ENCODE measurements around the gene RHOV.
A peak's percentile ranks its signal among the peaks of the same experiment; 100 is the strongest.
"Not testable (repeated sequence)": the region's sequence is repeated elsewhere in the genome, so short reads cannot be mapped to it uniquely, and the experiment has no call there.

RHOV gene

GRCh38 chr15:40872791-40873693 lies 992 bp downstream of the RHOV start:
- Histone ChIP-seq H3K4me1 (ENCODE audit: control insufficient read depth in 1 of 2, insufficient read depth in 2 of 2, low read length in 2 of 2) (peaks cover 12 to 17% of the 10 kb centered on the region in 2 donors), H3K9ac (ENCODE audit: low read depth in 1 of 2, low read length in 2 of 2) (no peak overlapping the region), H3K27ac (ENCODE audit: low read depth, low read length) (no peak overlapping the region), H3K4me3 (ENCODE audit: low read depth in 1 of 2, low read length in 2 of 2) (peak overlapping the region; percentile 61 to 62), H3K27me3 (ENCODE audit: control insufficient read depth in 1 of 2, insufficient read depth in 2 of 2, low read length in 2 of 2) (no peaks in the 10 kb centered on the region), H3K36me3 (ENCODE audit: control insufficient read depth in 1 of 2, insufficient read depth in 2 of 2, low read length in 2 of 2) (no peaks in the 10 kb centered on the region), H3K9me3 (ENCODE audit: control insufficient read depth in 1 of 2, low read length in 2 of 2) (no peaks in the 10 kb centered on the region)

GRCh38 chr15:40871749-40872617 lies 2.1 kb downstream of the RHOV start:
- H3K4me1 ChIP-seq (ENCODE audit: control insufficient read depth in 1 of 2, insufficient read depth in 2 of 2, low read length in 2 of 2): peaks cover 12 to 17% of the 10 kb centered on the region in 2 donors
- no peak overlapping the region for H3K9ac ChIP-seq (ENCODE audit: low read depth in 1 of 2, low read length in 2 of 2)
- H3K27ac ChIP-seq (ENCODE audit: low read depth, low read length): no peak overlapping the region
- H3K4me3 ChIP-seq (ENCODE audit: low read depth in 1 of 2, low read length in 2 of 2): no peak overlapping the region
- H3K27me3 ChIP-seq (ENCODE audit: control insufficient read depth in 1 of 2, insufficient read depth in 2 of 2, low read length in 2 of 2): no peaks in the 10 kb centered on the region
- no peaks in the 10 kb centered on the region for H3K9me3 ChIP-seq (ENCODE audit: control insufficient read depth in 1 of 2, low read length in 2 of 2)
- no peaks in the 10 kb centered on the region for H3K36me3 ChIP-seq (ENCODE audit: control insufficient read depth in 1 of 2, insufficient read depth in 2 of 2, low read length in 2 of 2)

GRCh38 chr15:40870716-40871115 lies 3.3 kb downstream of the RHOV start:
- peaks cover 12 to 22% of the 10 kb centered on the region in 2 donors for H3K4me1 ChIP-seq (ENCODE audit: control insufficient read depth in 1 of 2, insufficient read depth in 2 of 2, low read length in 2 of 2)

GRCh38 chr15:40869686-40870085 lies 4.3 kb downstream of the RHOV start:
- Histone ChIP-seq H3K9ac (ENCODE audit: low read depth in 1 of 2, low read length in 2 of 2) (no peak overlapping the region), H3K27me3 (ENCODE audit: control insufficient read depth in 1 of 2, insufficient read depth in 2 of 2, low read length in 2 of 2) (no peaks in the 10 kb centered on the region), H3K36me3 (ENCODE audit: control insufficient read depth in 1 of 2, insufficient read depth in 2 of 2, low read length in 2 of 2) (no peaks in the 10 kb centered on the region), H3K4me3 (ENCODE audit: low read depth in 1 of 2, low read length in 2 of 2) (no peak overlapping the region), H3K4me1 (ENCODE audit: control insufficient read depth in 1 of 2, insufficient read depth in 2 of 2, low read length in 2 of 2) (peaks cover 12 to 23% of the 10 kb centered on the region in 2 donors), H3K27ac (ENCODE audit: low read depth, low read length) (no peak overlapping the region), H3K9me3 (ENCODE audit: control insufficient read depth in 1 of 2, low read length in 2 of 2) (no peaks in the 10 kb centered on the region)

More at GRCh38 chr15:40870716-40871115, 3.3 kb downstream of the RHOV start:
- H3K36me3 ChIP-seq (ENCODE audit: control insufficient read depth in 1 of 2, insufficient read depth in 2 of 2, low read length in 2 of 2): no peaks in the 10 kb centered on the region
- no peak overlapping the region for H3K27ac ChIP-seq (ENCODE audit: low read depth, low read length)
- H3K27me3 ChIP-seq (ENCODE audit: control insufficient read depth in 1 of 2, insufficient read depth in 2 of 2, low read length in 2 of 2): no peaks in the 10 kb centered on the region
- H3K4me3 ChIP-seq (ENCODE audit: low read depth in 1 of 2, low read length in 2 of 2): no peak overlapping the region
- H3K9ac ChIP-seq (ENCODE audit: low read depth in 1 of 2, low read length in 2 of 2): no peak overlapping the region
- no peaks in the 10 kb centered on the region for H3K9me3 ChIP-seq (ENCODE audit: control insufficient read depth in 1 of 2, low read length in 2 of 2)

- Histone ChIP-seq H3K27ac (ENCODE audit: low read depth, low read length) (no peak overlapping the region), H3K27me3 (ENCODE audit: control insufficient read depth in 1 of 2, insufficient read depth in 2 of 2, low read length in 2 of 2) (no peaks in the 10 kb centered on the region), H3K36me3 (ENCODE audit: control insufficient read depth in 1 of 2, insufficient read depth in 2 of 2, low read length in 2 of 2) (no peaks in the 10 kb centered on the region), H3K9me3 (ENCODE audit: control insufficient read depth in 1 of 2, low read length in 2 of 2) (no peaks in the 10 kb centered on the region), H3K4me1 (ENCODE audit: control insufficient read depth in 1 of 2, insufficient read depth in 2 of 2, low read length in 2 of 2) (peaks cover 13 to 25% of the 10 kb centered on the region in 2 donors), H3K9ac (ENCODE audit: low read depth in 1 of 2, low read length in 2 of 2) (no peak overlapping the region), H3K4me3 (ENCODE audit: low read depth in 1 of 2, low read length in 2 of 2) (no peak overlapping the region)
Measured at GRCh38 chr15:40867199-40867598, 6.8 kb downstream of the RHOV start.

- Histone ChIP-seq H3K9ac (ENCODE audit: low read depth in 1 of 2, low read length in 2 of 2) (peak overlapping the region in 1 of 2 donors; percentile 18), H3K36me3 (ENCODE audit: control insufficient read depth in 1 of 2, insufficient read depth in 2 of 2, low read length in 2 of 2) (peaks cover 0 to 2% of the 10 kb centered on the region in 2 donors), H3K9me3 (ENCODE audit: control insufficient read depth in 1 of 2, low read length in 2 of 2) (no peaks in the 10 kb centered on the region), H3K4me1 (ENCODE audit: control insufficient read depth in 1 of 2, insufficient read depth in 2 of 2, low read length in 2 of 2) (peaks cover 17 to 35% of the 10 kb centered on the region in 2 donors), H3K4me3 (ENCODE audit: low read depth in 1 of 2, low read length in 2 of 2) (no peak overlapping the region), H3K27me3 (ENCODE audit: control insufficient read depth in 1 of 2, insufficient read depth in 2 of 2, low read length in 2 of 2) (no peaks in the 10 kb centered on the region), H3K27ac (ENCODE audit: low read depth, low read length) (no peak overlapping the region)
Measured at GRCh38 chr15:40863660-40864270, 10.3 kb downstream of the RHOV start.

GRCh38 chr15:40861147-40861546 lies 12.9 kb downstream of the RHOV start:
- not testable (repeated sequence) for H3K27ac ChIP-seq (ENCODE audit: low read depth, low read length); H3K9ac ChIP-seq (ENCODE audit: low read depth in 1 of 2, low read length in 2 of 2); H3K27me3 ChIP-seq (ENCODE audit: control insufficient read depth in 1 of 2, insufficient read depth in 2 of 2, low read length in 2 of 2); H3K9me3 ChIP-seq (ENCODE audit: control insufficient read depth in 1 of 2, low read length in 2 of 2); H3K4me3 ChIP-seq (ENCODE audit: low read depth in 1 of 2, low read length in 2 of 2)
- Histone ChIP-seq H3K4me1 (ENCODE audit: control insufficient read depth in 1 of 2, insufficient read depth in 2 of 2, low read length in 2 of 2) (peaks cover 32 to 48% of the 10 kb centered on the region in 2 donors), H3K36me3 (ENCODE audit: control insufficient read depth in 1 of 2, insufficient read depth in 2 of 2, low read length in 2 of 2) (peaks cover 4 to 16% of the 10 kb centered on the region in 2 donors)

GRCh38 chr15:40859206-40859851 lies 14.7 kb downstream of the RHOV start:
- peaks cover 13 to 34% of the 10 kb centered on the region in 2 donors for H3K36me3 ChIP-seq (ENCODE audit: control insufficient read depth in 1 of 2, insufficient read depth in 2 of 2, low read length in 2 of 2)
- no peak overlapping the region for H3K27ac ChIP-seq (ENCODE audit: low read depth, low read length)
- peaks cover 29 to 40% of the 10 kb centered on the region in 2 donors for H3K4me1 ChIP-seq (ENCODE audit: control insufficient read depth in 1 of 2, insufficient read depth in 2 of 2, low read length in 2 of 2)
- H3K4me3 ChIP-seq (ENCODE audit: low read depth in 1 of 2, low read length in 2 of 2): peak overlapping the region in 1 of 2 donors; percentile 4
- no peaks in the 10 kb centered on the region for H3K27me3 ChIP-seq (ENCODE audit: control insufficient read depth in 1 of 2, insufficient read depth in 2 of 2, low read length in 2 of 2)
- H3K9ac ChIP-seq (ENCODE audit: low read depth in 1 of 2, low read length in 2 of 2): no peak overlapping the region
- H3K9me3 ChIP-seq (ENCODE audit: control insufficient read depth in 1 of 2, low read length in 2 of 2): no peaks in the 10 kb centered on the region

GRCh38 chr15:40858706-40859105 lies 15.3 kb downstream of the RHOV start:
- H3K4me1 ChIP-seq (ENCODE audit: control insufficient read depth in 1 of 2, insufficient read depth in 2 of 2, low read length in 2 of 2): peaks cover 28 to 34% of the 10 kb centered on the region in 2 donors
- H3K9me3 ChIP-seq (ENCODE audit: control insufficient read depth in 1 of 2, low read length in 2 of 2): no peaks in the 10 kb centered on the region
- H3K9ac ChIP-seq (ENCODE audit: low read depth in 1 of 2, low read length in 2 of 2): no peak overlapping the region
- H3K36me3 ChIP-seq (ENCODE audit: control insufficient read depth in 1 of 2, insufficient read depth in 2 of 2, low read length in 2 of 2): peaks cover 16 to 40% of the 10 kb centered on the region in 2 donors
- no peak overlapping the region for H3K4me3 ChIP-seq (ENCODE audit: low read depth in 1 of 2, low read length in 2 of 2)
- no peaks in the 10 kb centered on the region for H3K27me3 ChIP-seq (ENCODE audit: control insufficient read depth in 1 of 2, insufficient read depth in 2 of 2, low read length in 2 of 2)
- no peak overlapping the region for H3K27ac ChIP-seq (ENCODE audit: low read depth, low read length)
